Fibroblast of lung (primary cell): ENCODE data around the gene NEURL1. TPM values are rescaled to one million over a fixed set of nuclear protein-coding genes. Genes with fewer than 3 reads are reported as not detected.
A peak's percentile ranks its signal among the peaks of the same experiment; 100 is the strongest.
"Not testable (repeated sequence)": the region's sequence is repeated elsewhere in the genome, so short reads cannot be mapped to it uniquely, and the experiment has no call there.

Source experiments
- DNase-seq, 2 donors: peaks; one replicate each; pipeline versions ENCODE4 v3.0.0 to v3.0.0-alpha.2; 2010; ENCODE audit warnings: low read depth in 2 of 2
- H2AFZ ChIP-seq: 2 replicates; pipeline ENCODE4 v1.5.1; 2012; ENCODE audit warnings: low read length, control low read depth, inconsistent platforms
- H3K27ac ChIP-seq: 2 replicates; pipeline ENCODE4 v1.5.1; 2011; ENCODE audit warnings: low read length, control low read depth; ENCODE audit not compliant: insufficient read depth
- H3K27me3 ChIP-seq: 2 replicates; pipeline ENCODE4 v1.5.1; 2011; ENCODE audit warnings: mild to moderate bottlenecking, low read length; ENCODE audit not compliant: control insufficient read depth, insufficient read depth
- H3K36me3 ChIP-seq: 2 replicates; pipeline ENCODE4 v1.5.1; 2011; ENCODE audit warnings: low read length; ENCODE audit not compliant: control insufficient read depth, insufficient read depth
- H3K4me1 ChIP-seq: 2 replicates; pipeline ENCODE4 v1.5.1; 2011; ENCODE audit warnings: low read length; ENCODE audit not compliant: control insufficient read depth, insufficient read depth; ENCODE audit errors: extremely low read depth
- H3K4me2 ChIP-seq: 2 replicates; pipeline ENCODE4 v1.5.1; 2011; ENCODE audit warnings: low read length, control low read depth; ENCODE audit not compliant: insufficient read depth; ENCODE audit errors: extremely low read depth
- H3K4me3 ChIP-seq, 4 experiments: fragments of 200-600 bp in 1 of 4; sonication (generic) in 1 of 4; replicated peaks in 1 of 4; 2 replicates each; pipeline ENCODE4 v1.5.1; 2011 to 2016; ENCODE audit warnings: low read length in 4 of 4, low read depth in 3 of 4, mild to moderate bottlenecking in 3 of 4, control low read depth in 2 of 4, inconsistent platforms in 1 of 4, mixed read lengths in 1 of 4; ENCODE audit not compliant: insufficient read depth in 1 of 4; ENCODE audit errors: control extremely low read depth in 1 of 4
- H3K79me2 ChIP-seq: 2 replicates; pipeline ENCODE4 v1.5.1; 2012; ENCODE audit warnings: mild to moderate bottlenecking, low read length, inconsistent platforms; ENCODE audit not compliant: control insufficient read depth, insufficient read depth
- H3K9ac ChIP-seq: 2 replicates; pipeline ENCODE4 v1.5.1; 2011; ENCODE audit warnings: mild to moderate bottlenecking, low read length, control low read depth; ENCODE audit not compliant: insufficient read depth
- H3K9me3 ChIP-seq: 2 replicates; pipeline ENCODE4 v1.5.1; 2012; ENCODE audit warnings: low read depth, low read length; ENCODE audit not compliant: control insufficient read depth, insufficient read depth
- H4K20me1 ChIP-seq: 2 replicates; pipeline ENCODE4 v1.5.1; 2011; ENCODE audit warnings: low read length; ENCODE audit not compliant: control insufficient read depth, insufficient read depth; ENCODE audit errors: extremely low read depth
- CTCF ChIP-seq, 2 donors: IDR thresholded peaks in 1 of 2; conservative IDR thresholded peaks in 1 of 2; 1 replicate in 1 of 2; 2 replicates in 1 of 2; pipeline ENCODE4 v1.5.1; 2011 to 2012; ENCODE audit warnings: low read length in 2 of 2, control low read depth in 1 of 2, inconsistent platforms in 1 of 2, low read depth in 1 of 2, mild to moderate bottlenecking in 1 of 2
- EZH2 ChIP-seq: IDR thresholded peaks from 2 replicates; pipeline ENCODE4 v1.5.1; 2012; ENCODE audit warnings: low read length, control low read depth, mild to moderate bottlenecking; ENCODE audit errors: missing control alignments
- polyA plus RNA-seq, 2 donors: library from polyadenylated mRNA; depleted of rRNA in 1 of 2; stranded (reverse) in 1 of 2; unstranded in 1 of 2; fragments of >200 nt; gene quantifications; 2 replicates each; pipeline ENCODE4 v1.2.1, GENCODE V29; 2011 to 2012; ENCODE audit warnings: missing spikeins in 1 of 2
- total RNA-seq: library from RNA; depleted of rRNA; stranded (reverse); fragments of >200 nt; gene quantifications from 2 replicates; pipeline ENCODE4 v1.2.1, GENCODE V29; 2014

The NEURL1 gene
- total and polyA plus RNA-seq, 2 donors (not counting 1 experiment from before 2014, with no cell fraction given) = 0.12 TPM; not detected in 1

DNA sequence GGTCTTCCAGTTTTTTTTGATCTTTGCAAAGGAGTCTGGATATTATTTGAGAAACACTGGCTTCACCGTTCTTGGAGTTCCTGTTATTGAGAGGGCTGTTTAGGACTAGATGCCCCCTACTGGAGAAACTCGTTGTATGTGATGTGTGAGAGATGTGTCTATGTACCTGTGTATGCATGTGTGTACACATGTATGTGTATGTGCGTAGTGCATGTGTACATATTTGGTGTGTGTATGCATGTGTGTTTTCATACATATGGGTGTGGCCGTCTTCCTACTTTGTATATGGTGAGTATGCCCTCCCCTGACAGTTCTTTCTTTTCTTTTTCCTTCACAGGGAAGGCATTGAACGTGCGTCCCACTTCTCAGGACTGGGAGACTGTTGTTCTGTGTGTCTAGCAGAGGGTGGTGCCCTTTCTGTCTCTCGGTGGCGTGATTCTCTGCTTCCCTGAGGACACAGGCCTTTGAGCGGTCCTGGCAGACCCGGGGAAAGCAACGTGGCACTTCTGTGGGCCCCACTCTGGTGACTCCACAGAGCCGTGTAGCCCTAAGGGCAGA, 11.5 kb upstream of the NEURL1 start:
- Histone ChIP-seq H4K20me1 (no peaks in the 10 kb centered on the region), H3K4me3 (no peak overlapping the region), H3K4me1 (peaks cover 3% of the 10 kb centered on the region), H3K9ac (no peak overlapping the region), H3K27me3 (no peaks in the 10 kb centered on the region), H3K79me2 (no peaks in the 10 kb centered on the region), H2AFZ (no peak overlapping the region), H3K4me2 (no peak overlapping the region), H3K36me3 (no peaks in the 10 kb centered on the region), H3K9me3 (no peaks in the 10 kb centered on the region), H3K27ac (no peak overlapping the region)
- DNase-seq = peak; percentile 54 to 81
- TF ChIP-seq CTCF (conservative IDR thresholded peaks at IDR 0.05 in 1 of 2, IDR thresholded peaks at IDR 0.05 in 1 of 2; ENCODE audit: low read depth in 1 of 2, low read length in 2 of 2) = peak; percentile 66 to 76
- TF ChIP-seq EZH2 = no peak

- H3K27ac ChIP-seq, H2AFZ ChIP-seq, H3K9ac ChIP-seq, H3K9me3 ChIP-seq, H3K36me3 ChIP-seq, H3K4me2 ChIP-seq, H3K4me1 ChIP-seq, H3K4me3 ChIP-seq, DNase-seq, H3K79me2 ChIP-seq, H3K27me3 ChIP-seq, H4K20me1 ChIP-seq: not testable (repeated sequence)
Observed at GRCh38 chr10:103486635-103487409, 6.7 kb upstream of the NEURL1 start.

DNA sequence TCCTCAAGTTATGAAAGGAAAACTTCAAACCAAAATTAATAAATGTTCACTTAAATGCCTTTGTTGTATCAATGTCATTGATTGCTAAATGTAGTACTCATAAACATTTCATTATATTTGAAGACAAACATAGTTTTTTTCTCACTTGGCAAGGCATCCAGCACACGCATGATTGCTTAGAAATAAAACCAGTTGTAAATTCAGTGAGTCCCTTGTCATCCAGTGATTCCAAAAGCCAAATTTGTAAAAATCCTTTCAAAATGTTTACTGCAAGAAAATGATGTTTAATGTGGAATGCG, 6.1 kb upstream of the NEURL1 start:
- Histone ChIP-seq H3K27me3 (no peaks in the 10 kb centered on the region), H3K9ac (no peak overlapping the region), H3K4me1 (peaks cover 12% of the 10 kb centered on the region), H3K9me3 (no peaks in the 10 kb centered on the region), H4K20me1 (no peaks in the 10 kb centered on the region), H2AFZ (no peak overlapping the region), H3K4me2 (no peak overlapping the region), H3K4me3 (no peak overlapping the region), H3K79me2 (no peaks in the 10 kb centered on the region), H3K36me3 (no peaks in the 10 kb centered on the region), H3K27ac (no peak overlapping the region)
- no peak for TF ChIP-seq EZH2
- TF ChIP-seq CTCF (conservative IDR thresholded peaks at IDR 0.05 in 1 of 2, IDR thresholded peaks at IDR 0.05 in 1 of 2; ENCODE audit: low read depth in 1 of 2, low read length in 2 of 2) = no peak
- no peak for DNase-seq
